ENCODE measurements around the gene HSPBP1. TPM values are rescaled to one million over a fixed set of nuclear protein-coding genes. Genes with fewer than 3 reads are reported as not detected.

Gene HSPBP1
- total RNA-seq, 1 experiment from 2014 or later: 83.4 TPM

- no peak for TF ChIP-seq EZH2 (IDR thresholded peaks at IDR 0.05; ENCODE audit: borderline replicate concordance, low read depth, low read length, poor library complexity, severe bottlenecking)
- no peak for TF ChIP-seq CTCF (conservative IDR thresholded peaks at IDR 0.05; ENCODE audit: low read depth, low read length)
- no TSS peak for BruUV-seq (replicated peaks)
- Histone ChIP-seq H3K9me3 (ENCODE audit: low read depth, low read length, poor library complexity, severe bottlenecking) (no peaks in the 10 kb centered on the region), H3K36me3 (ENCODE audit: insufficient read depth, low read length, poor library complexity, severe bottlenecking) (peaks cover 57% of the 10 kb centered on the region), H3K27ac (ENCODE audit: low read depth, low read length, poor library complexity, severe bottlenecking) (no peak overlapping the region), H3K4me1 (ENCODE audit: insufficient read depth, low read length, poor library complexity, severe bottlenecking) (no peaks in the 10 kb centered on the region), H3K27me3 (replicated peaks; ENCODE audit: insufficient read depth, low read depth, low read length, poor library complexity) (no peaks in the 10 kb centered on the region), H3K4me3 (ENCODE audit: low read depth, low read length, poor library complexity, severe bottlenecking) (no peak overlapping the region)
- ChIA-PET CTCF (no interaction called here), POLR2A (ENCODE audit: low non-redundant PET) (no interaction called here)
- no peak for DNase-seq (ENCODE audit: low spot score)
- intact Hi-C loops (cut with micrococcal nuclease; ENCODE audit: unreplicated experiment): no loop called here
Measured at GRCh38 chr19:55232986-55233385, 46.9 kb downstream of the HSPBP1 start.

- H3K27me3 ChIP-seq (replicated peaks; ENCODE audit: insufficient read depth, low read depth, low read length, poor library complexity): no peaks in the 10 kb centered on the region
- no peak for DNase-seq (ENCODE audit: low spot score)
- H3K36me3 ChIP-seq (ENCODE audit: insufficient read depth, low read length, poor library complexity, severe bottlenecking): peaks cover 53% of the 10 kb centered on the region
- no peaks in the 10 kb centered on the region for H3K9me3 ChIP-seq (ENCODE audit: low read depth, low read length, poor library complexity, severe bottlenecking)
- no peak overlapping the region for H3K27ac ChIP-seq (ENCODE audit: low read depth, low read length, poor library complexity, severe bottlenecking)
- no peak for TF ChIP-seq CTCF (conservative IDR thresholded peaks at IDR 0.05; ENCODE audit: low read depth, low read length)
- intact Hi-C loops (cut with micrococcal nuclease; ENCODE audit: unreplicated experiment): no loop called here
- H3K4me3 ChIP-seq (ENCODE audit: low read depth, low read length, poor library complexity, severe bottlenecking): no peak overlapping the region
- CTCF ChIA-PET: no interaction called here
- BruUV-seq (replicated peaks): no TSS peak
- POLR2A ChIA-PET (ENCODE audit: low non-redundant PET): no interaction called here
- no peaks in the 10 kb centered on the region for H3K4me1 ChIP-seq (ENCODE audit: insufficient read depth, low read length, poor library complexity, severe bottlenecking)
Measured at GRCh38 chr19:55232286-55232602, 47.7 kb downstream of the HSPBP1 start.

- TF ChIP-seq CTCF (conservative IDR thresholded peaks at IDR 0.05; ENCODE audit: low read depth, low read length): no peak
- TF ChIP-seq EZH2 (IDR thresholded peaks at IDR 0.05; ENCODE audit: borderline replicate concordance, low read depth, low read length, poor library complexity, severe bottlenecking): no peak
- H3K27me3 ChIP-seq (replicated peaks; ENCODE audit: insufficient read depth, low read depth, low read length, poor library complexity): no peaks in the 10 kb centered on the region
- H3K27ac ChIP-seq (ENCODE audit: low read depth, low read length, poor library complexity, severe bottlenecking): no peak overlapping the region
- ChIA-PET CTCF (no interaction called here), POLR2A (ENCODE audit: low non-redundant PET) (no interaction called here)
- no peak for DNase-seq (ENCODE audit: low spot score)
- no peak overlapping the region for H3K4me3 ChIP-seq (ENCODE audit: low read depth, low read length, poor library complexity, severe bottlenecking)
- no peaks in the 10 kb centered on the region for H3K4me1 ChIP-seq (ENCODE audit: insufficient read depth, low read length, poor library complexity, severe bottlenecking)
- no peaks in the 10 kb centered on the region for H3K9me3 ChIP-seq (ENCODE audit: low read depth, low read length, poor library complexity, severe bottlenecking)
- peaks cover 47% of the 10 kb centered on the region for H3K36me3 ChIP-seq (ENCODE audit: insufficient read depth, low read length, poor library complexity, severe bottlenecking)
- no TSS peak for BruUV-seq (replicated peaks)
- intact Hi-C loops (cut with micrococcal nuclease; ENCODE audit: unreplicated experiment): no loop called here
Measured at GRCh38 chr19:55231391-55232285, 48.3 kb downstream of the HSPBP1 start.

All from A673 (cell line).